ENCODE measurements around the gene GJB4.

GRCh38 chr1:34755961-34756360, 3.6 kb upstream of the GJB4 start:
- TF ChIP-seq, protein P1, sequence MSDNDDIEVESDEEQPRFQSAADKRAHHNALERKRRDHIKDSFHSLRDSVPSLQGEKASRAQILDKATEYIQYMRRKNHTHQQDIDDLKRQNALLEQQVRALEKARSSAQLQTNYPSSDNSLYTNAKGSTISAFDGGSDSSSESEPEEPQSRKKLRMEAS (IDR thresholded peaks at IDR 0.05), result no peak
- TF ChIP-seq CEBPB (IDR thresholded peaks at IDR 0.05) (no peak), EGR1 (IDR thresholded peaks at IDR 0.05) (no peak), CREB1 (IDR thresholded peaks at IDR 0.05; ENCODE audit: low read depth) (no peak)
